HepG2 (cell line): ENCODE measurements around the gene NMNAT1. TPM values are rescaled to one million over a fixed set of nuclear protein-coding genes. Genes with fewer than 3 reads are reported as not detected.
A peak's percentile ranks its signal among the peaks of the same experiment; 100 is the strongest.

Experiments used
- ELF4 ChIP-seq: sonication (generic); formaldehyde crosslinking; IDR thresholded peaks from 2 replicates; pipeline ENCODE4 v1.5.0; 2020; ENCODE audit warnings: missing genetic modification reagents, mild to moderate bottlenecking, moderate library complexity, borderline replicate concordance
- FOSL1 ChIP-seq: sonication (generic); formaldehyde crosslinking; IDR thresholded peaks from 2 replicates; pipeline ENCODE4 v1.9.0; 2021; ENCODE audit warnings: missing genetic modification reagents, borderline replicate concordance
- IRX3 ChIP-seq: sonication (generic); formaldehyde crosslinking; IDR thresholded peaks from 2 replicates; pipeline ENCODE4 v1.8.1; 2023; ENCODE audit warnings: mild to moderate bottlenecking, low read depth, missing genetic modification reagents, borderline replicate concordance
- MXD4 ChIP-seq: IDR thresholded peaks from 2 replicates; pipeline ENCODE4 v1.6.1; 2016; ENCODE audit warnings: mild to moderate bottlenecking, missing biosample characterization, missing genetic modification reagents
- NR2F6 ChIP-seq, 2 experiments: IDR thresholded peaks; 2 replicates each; pipeline ENCODE4 v1.6.1; 2016; ENCODE audit warnings: antibody characterized with exemption in 1 of 2, mild to moderate bottlenecking in 1 of 2
- PBX2 ChIP-seq: IDR thresholded peaks from 2 replicates; pipeline ENCODE4 v1.6.1; 2016; ENCODE audit warnings: control low read depth
- RFX5 ChIP-seq: IDR thresholded peaks from 2 replicates; pipeline ENCODE4 v1.6.1; 2011; ENCODE audit warnings: low read depth, low read length, improper control_type of control experiment
- SAFB2 ChIP-seq: sonication (generic); formaldehyde crosslinking; IDR thresholded peaks from 2 replicates; pipeline ENCODE4 v1.5.1; 2020; ENCODE audit warnings: missing genetic modification reagents, low read depth, mild to moderate bottlenecking, borderline replicate concordance
- ZFP91 ChIP-seq: sonication (generic); formaldehyde crosslinking; IDR thresholded peaks from 2 replicates; pipeline ENCODE4 v1.9.0; 2022; ENCODE audit warnings: missing genetic modification reagents, mild to moderate bottlenecking, borderline replicate concordance
- ZNF30 ChIP-seq: sonication (generic); formaldehyde crosslinking; IDR thresholded peaks from 2 replicates; pipeline ENCODE4 v1.5.0; 2020; ENCODE audit warnings: mild to moderate bottlenecking, missing genetic modification reagents
- ZNF589 ChIP-seq: sonication (generic); formaldehyde crosslinking; conservative IDR thresholded peaks from 2 replicates; pipeline ENCODE4 v1.8.0; 2022; ENCODE audit warnings: mild to moderate bottlenecking, moderate library complexity, missing genetic modification reagents
- ZNF746 ChIP-seq: sonication (generic); formaldehyde crosslinking; IDR thresholded peaks from 2 replicates; pipeline ENCODE4 v1.8.0; 2022; ENCODE audit warnings: mild to moderate bottlenecking, missing genetic modification reagents
- ZNF775 ChIP-seq: sonication (generic); formaldehyde crosslinking; IDR thresholded peaks from 2 replicates; pipeline ENCODE4 v1.4.0; 2020; ENCODE audit warnings: missing genetic modification reagents, mild to moderate bottlenecking, moderate library complexity, borderline replicate concordance
- polyA plus RNA-seq, 8 experiments: library from polyadenylated mRNA; depleted of rRNA in 3 of 8; stranded (reverse) in 7 of 8; unstranded in 1 of 8; fragments of >200 nt; fragmentation: Illumina TruSeq in 4 of 8; extraction: Trizol in 4 of 8; gene quantifications; 2 replicates each; pipeline versions ENCODE4 v1.2.1 to v1.2.3, GENCODE V29; 2011 to 2016; ENCODE audit warnings: low read depth in 4 of 8, missing spikeins in 1 of 8, mixed read lengths in 1 of 8; ENCODE audit not compliant: insufficient read depth in 1 of 8
- total RNA-seq, 5 experiments: library from RNA; depleted of rRNA; stranded (reverse); fragments of >200 nt; fragmentation: Illumina TruSeq; extraction: Trizol; gene quantifications; 2 replicates each; pipeline ENCODE4 v1.2.3, GENCODE V29; 2016; ENCODE audit warnings: low read depth in 1 of 5
- TF ChIP-seq, protein P1 (sequence below): sonication (generic); formaldehyde crosslinking; IDR thresholded peaks from 2 replicates; pipeline ENCODE4 v1.8.0; 2022; ENCODE audit warnings: missing genetic modification reagents, mild to moderate bottlenecking, moderate library complexity, borderline replicate concordance
- TF ChIP-seq, protein P2 (sequence below): sonication (generic); formaldehyde crosslinking; IDR thresholded peaks from 2 replicates; pipeline ENCODE4 v1.4.0; 2020; ENCODE audit warnings: missing genetic modification reagents, borderline replicate concordance
- TF ChIP-seq, protein P3 (sequence below): sonication (generic); formaldehyde crosslinking; IDR thresholded peaks from 2 replicates; pipeline ENCODE4 v1.5.0; 2020; ENCODE audit warnings: missing genetic modification reagents

Gene NMNAT1
- total and polyA plus RNA-seq, 2 of the 13 experiments (the other 11 are each of a cell fraction or from before 2014, with no cell fraction given), result 5.6 to 12.2 TPM

DNA sequence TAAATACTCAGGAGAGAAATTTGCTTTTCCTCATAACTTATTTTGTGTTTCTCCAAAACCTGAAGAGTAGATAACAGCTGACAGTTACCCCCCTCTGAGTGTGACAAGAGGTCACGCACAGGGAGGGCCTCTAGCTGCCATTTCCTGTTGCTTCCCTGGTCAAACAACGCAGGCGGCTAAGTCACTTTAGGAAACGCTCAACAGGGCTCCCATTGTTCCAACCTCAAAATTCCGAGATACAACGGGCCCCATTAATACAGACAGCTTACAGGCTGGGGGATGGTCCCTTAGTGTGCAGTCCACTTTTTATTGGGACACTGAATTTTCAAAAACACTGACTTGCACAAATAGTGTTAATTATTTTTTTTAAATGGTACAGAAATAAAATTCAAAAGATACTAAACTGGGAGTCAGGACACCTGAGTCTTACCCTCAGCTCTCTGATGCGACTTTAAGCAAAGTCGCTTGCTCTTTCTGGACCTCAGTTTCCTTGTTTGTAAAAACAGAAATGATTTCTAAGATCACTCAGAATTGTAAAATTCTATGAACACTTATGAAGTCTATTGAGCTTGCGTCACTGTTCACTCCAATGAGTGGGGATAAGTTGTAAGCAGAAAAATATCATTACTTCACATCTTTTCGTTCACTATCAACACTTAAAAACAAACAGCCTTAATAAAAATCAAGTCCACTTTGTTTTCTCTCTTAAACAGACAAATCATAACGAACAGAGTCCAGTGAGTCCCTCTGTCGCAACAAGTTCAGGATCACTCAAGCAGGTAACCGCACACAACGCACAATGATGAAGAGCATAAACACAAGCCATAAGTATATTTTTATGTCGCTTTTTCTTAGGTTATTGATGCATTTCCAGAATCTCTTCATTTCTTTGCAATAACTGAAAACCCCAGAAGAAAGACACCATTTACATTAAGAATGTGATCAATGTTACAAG lies 13.6 kb upstream of the NMNAT1 start (continued):
- TF ChIP-seq, protein P1, sequence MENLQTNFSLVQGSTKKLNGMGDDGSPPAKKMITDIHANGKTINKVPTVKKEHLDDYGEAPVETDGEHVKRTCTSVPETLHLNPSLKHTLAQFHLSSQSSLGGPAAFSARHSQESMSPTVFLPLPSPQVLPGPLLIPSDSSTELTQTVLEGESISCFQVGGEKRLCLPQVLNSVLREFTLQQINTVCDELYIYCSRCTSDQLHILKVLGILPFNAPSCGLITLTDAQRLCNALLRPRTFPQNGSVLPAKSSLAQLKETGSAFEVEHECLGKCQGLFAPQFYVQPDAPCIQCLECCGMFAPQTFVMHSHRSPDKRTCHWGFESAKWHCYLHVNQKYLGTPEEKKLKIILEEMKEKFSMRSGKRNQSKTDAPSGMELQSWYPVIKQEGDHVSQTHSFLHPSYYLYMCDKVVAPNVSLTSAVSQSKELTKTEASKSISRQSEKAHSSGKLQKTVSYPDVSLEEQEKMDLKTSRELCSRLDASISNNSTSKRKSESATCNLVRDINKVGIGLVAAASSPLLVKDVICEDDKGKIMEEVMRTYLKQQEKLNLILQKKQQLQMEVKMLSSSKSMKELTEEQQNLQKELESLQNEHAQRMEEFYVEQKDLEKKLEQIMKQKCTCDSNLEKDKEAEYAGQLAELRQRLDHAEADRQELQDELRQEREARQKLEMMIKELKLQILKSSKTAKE, result no peak
- no peak for TF ChIP-seq RFX5
- TF ChIP-seq SAFB2, result no peak
- no peak for TF ChIP-seq ZFP91
- no peak for TF ChIP-seq IRX3 (CRISPR knock-in tag)
- 0 out of 2 replicates have a peak, but pooled peaks have one; percentile 50 for TF ChIP-seq ZNF775 (CRISPR knock-in tag)
- TF ChIP-seq ZNF30 (CRISPR knock-in tag), result no peak
- TF ChIP-seq ZNF746 (CRISPR knock-in tag), result peak; percentile 81; the same call in 1 of the 2 replicates
- TF ChIP-seq ZNF589 (CRISPR knock-in tag), result no peak
- no peak for TF ChIP-seq MXD4 (CRISPR knock-in tag)
- TF ChIP-seq ELF4 (CRISPR knock-in tag), result no peak
- no peak for TF ChIP-seq PBX2 (CRISPR knock-in tag)
- TF ChIP-seq, protein P2, sequence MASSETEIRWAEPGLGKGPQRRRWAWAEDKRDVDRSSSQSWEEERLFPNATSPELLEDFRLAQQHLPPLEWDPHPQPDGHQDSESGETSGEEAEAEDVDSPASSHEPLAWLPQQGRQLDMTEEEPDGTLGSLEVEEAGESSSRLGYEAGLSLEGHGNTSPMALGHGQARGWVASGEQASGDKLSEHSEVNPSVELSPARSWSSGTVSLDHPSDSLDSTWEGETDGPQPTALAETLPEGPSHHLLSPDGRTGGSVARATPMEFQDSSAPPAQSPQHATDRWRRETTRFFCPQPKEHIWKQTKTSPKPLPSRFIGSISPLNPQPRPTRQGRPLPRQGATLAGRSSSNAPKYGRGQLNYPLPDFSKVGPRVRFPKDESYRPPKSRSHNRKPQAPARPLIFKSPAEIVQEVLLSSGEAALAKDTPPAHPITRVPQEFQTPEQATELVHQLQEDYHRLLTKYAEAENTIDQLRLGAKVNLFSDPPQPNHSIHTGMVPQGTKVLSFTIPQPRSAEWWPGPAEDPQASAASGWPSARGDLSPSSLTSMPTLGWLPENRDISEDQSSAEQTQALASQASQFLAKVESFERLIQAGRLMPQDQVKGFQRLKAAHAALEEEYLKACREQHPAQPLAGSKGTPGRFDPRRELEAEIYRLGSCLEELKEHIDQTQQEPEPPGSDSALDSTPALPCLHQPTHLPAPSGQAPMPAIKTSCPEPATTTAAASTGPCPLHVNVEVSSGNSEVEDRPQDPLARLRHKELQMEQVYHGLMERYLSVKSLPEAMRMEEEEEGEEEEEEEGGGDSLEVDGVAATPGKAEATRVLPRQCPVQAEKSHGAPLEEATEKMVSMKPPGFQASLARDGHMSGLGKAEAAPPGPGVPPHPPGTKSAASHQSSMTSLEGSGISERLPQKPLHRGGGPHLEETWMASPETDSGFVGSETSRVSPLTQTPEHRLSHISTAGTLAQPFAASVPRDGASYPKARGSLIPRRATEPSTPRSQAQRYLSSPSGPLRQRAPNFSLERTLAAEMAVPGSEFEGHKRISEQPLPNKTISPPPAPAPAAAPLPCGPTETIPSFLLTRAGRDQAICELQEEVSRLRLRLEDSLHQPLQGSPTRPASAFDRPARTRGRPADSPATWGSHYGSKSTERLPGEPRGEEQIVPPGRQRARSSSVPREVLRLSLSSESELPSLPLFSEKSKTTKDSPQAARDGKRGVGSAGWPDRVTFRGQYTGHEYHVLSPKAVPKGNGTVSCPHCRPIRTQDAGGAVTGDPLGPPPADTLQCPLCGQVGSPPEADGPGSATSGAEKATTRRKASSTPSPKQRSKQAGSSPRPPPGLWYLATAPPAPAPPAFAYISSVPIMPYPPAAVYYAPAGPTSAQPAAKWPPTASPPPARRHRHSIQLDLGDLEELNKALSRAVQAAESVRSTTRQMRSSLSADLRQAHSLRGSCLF (CRISPR knock-in tag), result no peak
- TF ChIP-seq, protein P3, sequence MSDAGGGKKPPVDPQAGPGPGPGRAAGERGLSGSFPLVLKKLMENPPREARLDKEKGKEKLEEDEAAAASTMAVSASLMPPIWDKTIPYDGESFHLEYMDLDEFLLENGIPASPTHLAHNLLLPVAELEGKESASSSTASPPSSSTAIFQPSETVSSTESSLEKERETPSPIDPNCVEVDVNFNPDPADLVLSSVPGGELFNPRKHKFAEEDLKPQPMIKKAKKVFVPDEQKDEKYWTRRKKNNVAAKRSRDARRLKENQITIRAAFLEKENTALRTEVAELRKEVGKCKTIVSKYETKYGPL (CRISPR knock-in tag), result no peak
- TF ChIP-seq NR2F6 (IDR thresholded peaks at IDR 0.05), result peak; percentile 94
- peak; percentile 97 for TF ChIP-seq NR2F6 (CRISPR knock-in tag; IDR thresholded peaks at IDR 0.05)
- TF ChIP-seq FOSL1 (CRISPR knock-in tag), result no peak
